DND-41 (cell line): ENCODE results near the gene TAOK3.

Experiments
- EZH2 ChIP-seq: IDR thresholded peaks from 3 replicates; pipeline ENCODE4 v1.6.1; 2012; ENCODE audit warnings: borderline replicate concordance, low read depth, mild to moderate bottlenecking, moderate library complexity, low read length, inconsistent platforms; ENCODE audit not compliant: severe bottlenecking
- TF ChIP-seq, protein P1 (sequence below): IDR thresholded peaks from 2 replicates; pipeline ENCODE4 v1.5.1; 2012; ENCODE audit warnings: borderline replicate concordance, low read length, moderate library complexity, mild to moderate bottlenecking; ENCODE audit not compliant: poor library complexity, severe bottlenecking; ENCODE audit errors: extremely low read depth

DNA sequence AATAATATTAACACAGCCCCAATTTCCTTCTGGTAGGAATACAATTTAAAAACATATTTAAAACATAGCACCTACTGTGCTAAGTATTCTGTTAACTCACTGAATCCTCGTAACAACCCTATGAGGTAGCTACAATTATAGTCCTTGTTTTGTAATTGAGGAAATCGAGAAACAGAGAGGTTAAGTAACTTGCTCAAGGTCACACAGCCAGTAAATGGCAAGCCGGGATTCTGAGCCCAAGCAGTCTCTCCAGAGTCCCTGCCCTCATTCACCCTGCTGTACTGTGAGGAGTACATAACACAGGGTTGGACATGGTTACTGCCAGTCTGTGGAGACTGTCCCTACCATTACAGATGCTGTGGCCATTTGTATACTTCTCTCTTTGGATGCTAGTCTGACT is 48.0 kb upstream of the TAOK3 start:
- TF ChIP-seq, protein P1, sequence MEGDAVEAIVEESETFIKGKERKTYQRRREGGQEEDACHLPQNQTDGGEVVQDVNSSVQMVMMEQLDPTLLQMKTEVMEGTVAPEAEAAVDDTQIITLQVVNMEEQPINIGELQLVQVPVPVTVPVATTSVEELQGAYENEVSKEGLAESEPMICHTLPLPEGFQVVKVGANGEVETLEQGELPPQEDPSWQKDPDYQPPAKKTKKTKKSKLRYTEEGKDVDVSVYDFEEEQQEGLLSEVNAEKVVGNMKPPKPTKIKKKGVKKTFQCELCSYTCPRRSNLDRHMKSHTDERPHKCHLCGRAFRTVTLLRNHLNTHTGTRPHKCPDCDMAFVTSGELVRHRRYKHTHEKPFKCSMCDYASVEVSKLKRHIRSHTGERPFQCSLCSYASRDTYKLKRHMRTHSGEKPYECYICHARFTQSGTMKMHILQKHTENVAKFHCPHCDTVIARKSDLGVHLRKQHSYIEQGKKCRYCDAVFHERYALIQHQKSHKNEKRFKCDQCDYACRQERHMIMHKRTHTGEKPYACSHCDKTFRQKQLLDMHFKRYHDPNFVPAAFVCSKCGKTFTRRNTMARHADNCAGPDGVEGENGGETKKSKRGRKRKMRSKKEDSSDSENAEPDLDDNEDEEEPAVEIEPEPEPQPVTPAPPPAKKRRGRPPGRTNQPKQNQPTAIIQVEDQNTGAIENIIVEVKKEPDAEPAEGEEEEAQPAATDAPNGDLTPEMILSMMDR: no peak
- TF ChIP-seq EZH2: no peak
